GM18858 (cell line): ENCODE results near the gene TCP11L2.
"Not testable (repeated sequence)": the region's sequence is repeated elsewhere in the genome, so short reads cannot be mapped to it uniquely, and the experiment has no call there.

Source experiments
- ATAC-seq: cut with Tn5 transposase; IDR thresholded peaks from one replicate; pipeline ENCODE4 v1.9.1; 2021; ENCODE audit not compliant: unreplicated experiment

TCP11L2 gene

DNA sequence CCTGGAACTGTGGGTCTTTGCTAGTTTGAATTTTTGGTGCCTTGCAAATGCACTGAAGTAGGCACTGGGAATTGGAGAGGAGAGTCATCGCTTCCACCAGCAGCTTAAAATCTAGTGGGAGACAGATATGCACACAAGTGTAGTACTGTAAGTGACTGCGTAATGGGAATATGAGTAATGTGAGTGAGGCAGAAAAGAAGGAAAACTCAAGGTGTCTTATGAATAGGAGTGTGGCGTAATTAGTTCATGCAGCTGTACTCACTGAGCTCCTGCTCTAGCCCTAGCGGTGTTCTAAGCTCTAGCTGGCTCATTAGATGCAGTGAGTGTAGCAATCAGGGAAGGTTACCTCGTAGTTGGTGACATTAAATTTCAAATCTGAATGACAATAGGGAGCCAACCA is 2.8 kb downstream of the TCP11L2 start:
- ATAC-seq = no peak

DNA sequence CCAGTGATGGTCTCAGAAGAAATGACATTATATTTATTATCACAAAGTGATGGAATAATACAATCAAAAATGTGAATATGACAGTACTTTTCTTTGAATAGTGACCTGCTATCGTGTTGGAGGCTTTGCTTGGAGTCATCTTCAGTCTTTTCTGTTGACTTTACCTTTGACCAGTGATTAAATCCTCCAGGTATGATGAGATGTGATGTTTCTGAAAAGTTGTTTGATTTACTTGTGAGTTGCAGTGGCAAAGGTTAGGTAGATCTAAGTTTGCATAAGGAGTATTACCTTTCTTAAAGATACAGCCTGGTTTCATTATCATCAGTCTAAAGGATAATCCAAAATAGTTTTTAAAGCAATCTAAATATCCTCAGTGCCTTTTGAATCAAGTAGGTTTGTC is 4.6 kb downstream of the TCP11L2 start:
- ATAC-seq = no peak

DNA sequence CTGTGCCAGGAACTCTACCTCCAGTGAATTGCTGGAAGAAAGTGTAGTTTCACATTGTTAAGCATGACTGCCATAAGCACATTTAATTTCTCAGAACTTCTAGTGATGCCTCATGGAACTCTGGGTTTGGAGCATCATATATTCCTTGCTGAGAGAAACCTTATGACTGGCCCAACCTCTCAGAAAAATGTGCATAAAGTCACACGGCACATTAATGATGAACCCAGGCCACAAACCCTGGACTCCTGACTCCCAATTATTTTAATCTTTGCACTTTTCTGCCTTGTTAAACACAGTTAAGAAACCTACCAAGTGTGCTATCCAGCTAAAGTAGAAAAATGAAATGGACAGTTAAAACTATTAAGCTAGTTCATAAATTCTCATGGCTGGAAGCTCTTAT is 5.6 kb downstream of the TCP11L2 start:
- ATAC-seq = no peak

DNA sequence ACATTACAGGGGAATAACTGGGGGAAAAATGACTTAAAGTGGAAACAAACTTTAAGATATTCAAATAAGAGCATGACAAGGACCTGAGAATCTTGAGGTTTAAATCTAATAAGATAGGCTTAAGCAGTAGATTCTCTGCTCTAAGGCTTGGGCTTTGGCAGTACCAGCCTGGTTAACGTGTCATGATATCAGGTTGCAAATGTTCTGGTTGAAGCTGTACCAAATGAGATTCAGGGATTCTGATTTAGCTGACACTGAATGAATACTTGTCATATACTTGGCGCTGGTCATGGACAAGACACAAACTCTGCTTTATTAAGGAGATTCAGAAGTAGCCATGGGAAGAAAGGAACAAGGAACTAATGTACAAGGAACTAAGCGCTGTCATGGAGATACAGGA is 6.1 kb downstream of the TCP11L2 start:
- ATAC-seq = no peak

DNA sequence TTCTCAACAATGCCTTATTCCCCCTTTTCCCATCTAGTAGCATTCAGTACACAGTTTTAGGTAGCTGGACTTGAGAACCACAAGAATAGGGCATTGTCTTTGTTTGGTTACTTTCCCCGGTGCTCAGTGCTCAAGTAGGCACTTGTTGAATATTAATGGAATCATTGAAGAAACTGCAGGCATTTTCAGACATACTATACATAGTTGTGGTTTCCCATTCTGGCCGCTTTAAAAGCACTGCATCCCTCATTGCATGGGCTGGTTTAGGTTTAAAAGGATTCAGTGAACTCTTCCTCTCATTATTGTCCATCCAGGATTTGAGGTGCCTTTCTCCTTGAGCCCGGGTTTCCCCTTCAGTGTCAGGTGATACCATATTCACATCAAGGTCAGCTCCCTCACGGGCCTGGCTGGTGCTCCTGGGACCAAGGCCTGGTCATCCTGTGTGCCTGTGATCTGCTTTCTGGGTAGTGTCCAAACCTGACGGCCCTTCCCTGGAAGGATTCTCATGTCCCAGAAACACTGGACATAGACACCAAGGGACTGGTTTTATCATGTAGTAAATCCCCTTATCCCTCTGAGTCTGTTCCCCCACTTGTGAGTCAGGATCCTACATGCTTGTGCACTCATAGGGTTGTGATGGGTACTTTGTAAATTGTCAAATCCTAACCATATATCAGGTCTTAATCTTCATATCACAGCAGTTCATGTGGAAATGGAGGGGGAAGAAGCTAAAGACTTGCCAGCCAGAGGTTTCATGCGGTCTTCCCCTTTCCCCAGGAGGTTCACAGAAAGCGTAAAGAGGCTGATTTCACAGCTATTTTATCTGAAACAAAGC is 7.4 kb downstream of the TCP11L2 start:
- no peak for ATAC-seq

DNA sequence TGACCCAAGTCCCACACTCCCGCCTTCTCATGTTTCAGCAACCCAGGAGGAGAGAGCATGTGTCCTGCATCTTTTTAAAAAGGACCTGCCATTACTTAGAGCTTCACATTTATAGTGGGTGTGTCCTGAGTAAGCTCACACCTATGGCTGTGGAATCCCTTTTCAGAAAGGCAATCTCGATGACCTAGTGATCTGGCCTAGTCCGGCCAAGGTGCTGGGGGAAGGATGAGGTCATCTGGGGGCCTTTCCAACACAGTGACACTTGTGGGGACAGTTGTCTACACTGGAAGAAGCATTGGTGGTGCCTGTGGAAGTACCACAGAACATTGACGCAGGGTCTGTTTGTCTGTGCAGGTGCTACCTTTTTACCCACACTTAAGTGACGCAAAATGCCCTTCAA is 8.2 kb downstream of the TCP11L2 start:
- ATAC-seq = no peak

DNA sequence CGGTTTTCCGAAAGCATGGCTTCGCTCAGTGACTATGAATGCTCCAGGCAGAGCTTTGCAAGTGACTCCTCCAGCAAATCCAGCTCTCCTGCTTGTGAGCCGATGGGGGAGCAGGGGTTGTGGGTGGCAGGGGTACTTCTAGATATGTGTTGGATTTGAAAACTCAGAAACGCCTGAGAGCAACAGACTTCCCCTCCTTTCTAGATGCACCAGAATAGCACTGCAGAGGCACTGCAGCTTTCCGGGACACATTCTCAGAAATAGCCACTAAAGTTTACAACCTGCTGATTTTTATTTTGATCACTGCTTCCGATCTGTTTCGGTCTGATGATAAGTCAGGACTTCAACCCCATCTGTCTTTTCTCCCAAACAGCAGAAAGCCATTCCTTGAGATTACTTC is 8.6 kb downstream of the TCP11L2 start:
- no peak for ATAC-seq

DNA sequence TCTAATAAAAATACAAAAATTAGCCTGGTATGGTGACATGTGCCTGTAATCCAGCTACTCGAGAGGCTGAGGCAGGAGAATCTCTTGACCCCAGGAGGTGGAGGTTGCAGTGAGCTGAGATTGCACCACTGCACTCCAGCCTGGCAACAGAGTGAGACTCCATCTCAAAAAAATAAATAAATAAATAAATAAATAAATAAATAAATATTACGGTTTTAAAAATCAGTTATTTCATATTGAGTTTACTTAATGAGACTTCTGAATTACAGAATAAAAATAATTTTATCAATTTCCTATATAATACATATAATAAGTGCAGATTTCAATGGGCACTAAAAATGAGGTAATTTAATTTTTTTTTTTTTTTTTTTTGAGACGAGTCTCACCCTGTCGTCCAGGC is 10.9 kb downstream of the TCP11L2 start:
- not testable (repeated sequence) for ATAC-seq

DNA sequence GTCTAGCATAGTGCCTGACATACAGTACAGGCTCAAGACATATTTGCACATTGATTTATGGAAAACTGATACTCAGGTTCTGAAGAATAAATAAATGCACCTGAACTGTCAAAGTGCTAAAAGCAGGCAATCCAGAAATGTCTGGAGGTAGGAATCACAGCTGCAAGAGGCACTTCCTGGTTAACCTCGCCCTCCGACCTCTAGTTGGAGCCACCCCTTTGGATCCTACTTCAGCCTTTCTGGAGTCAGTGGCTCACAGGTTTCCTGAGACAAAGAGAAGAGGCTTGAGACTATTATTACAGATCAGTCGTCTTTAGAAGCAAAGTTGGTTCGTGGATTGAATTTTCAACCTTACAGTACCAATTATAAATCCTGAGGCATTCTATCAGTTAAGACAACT is 13.0 kb downstream of the TCP11L2 start:
- ATAC-seq = no peak

DNA sequence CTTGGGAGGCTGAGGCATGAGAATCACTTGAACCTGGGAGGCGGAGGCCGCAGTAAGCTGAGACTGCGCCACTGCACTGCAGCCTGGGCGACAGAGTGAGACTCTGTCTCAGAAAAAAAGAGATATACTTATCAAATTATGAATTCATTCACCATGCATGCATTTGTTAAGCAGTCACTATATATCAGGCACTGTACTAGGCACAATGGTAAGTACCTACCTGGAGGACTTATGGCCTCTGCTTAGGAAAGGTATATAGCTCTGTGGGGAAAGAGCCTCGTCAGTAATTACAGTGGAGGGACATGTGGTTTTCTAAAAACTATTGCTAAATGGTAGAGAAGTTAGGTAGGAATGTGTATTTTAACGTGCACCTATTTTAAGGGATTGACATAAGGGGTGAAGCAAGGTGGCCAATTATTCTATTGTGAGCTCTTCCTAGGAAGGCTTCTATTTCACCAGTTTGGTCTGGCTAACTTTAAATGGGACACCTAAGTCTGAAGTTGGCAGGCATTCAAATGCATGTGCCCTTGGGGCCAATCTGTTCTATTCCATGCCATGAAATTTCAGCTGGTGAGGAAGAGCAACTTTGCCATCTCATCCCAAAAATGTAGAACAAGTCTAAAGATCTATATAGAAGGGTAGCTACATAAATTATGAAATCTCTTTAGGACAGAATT is 15.0 kb downstream of the TCP11L2 start:
- no peak for ATAC-seq

DNA sequence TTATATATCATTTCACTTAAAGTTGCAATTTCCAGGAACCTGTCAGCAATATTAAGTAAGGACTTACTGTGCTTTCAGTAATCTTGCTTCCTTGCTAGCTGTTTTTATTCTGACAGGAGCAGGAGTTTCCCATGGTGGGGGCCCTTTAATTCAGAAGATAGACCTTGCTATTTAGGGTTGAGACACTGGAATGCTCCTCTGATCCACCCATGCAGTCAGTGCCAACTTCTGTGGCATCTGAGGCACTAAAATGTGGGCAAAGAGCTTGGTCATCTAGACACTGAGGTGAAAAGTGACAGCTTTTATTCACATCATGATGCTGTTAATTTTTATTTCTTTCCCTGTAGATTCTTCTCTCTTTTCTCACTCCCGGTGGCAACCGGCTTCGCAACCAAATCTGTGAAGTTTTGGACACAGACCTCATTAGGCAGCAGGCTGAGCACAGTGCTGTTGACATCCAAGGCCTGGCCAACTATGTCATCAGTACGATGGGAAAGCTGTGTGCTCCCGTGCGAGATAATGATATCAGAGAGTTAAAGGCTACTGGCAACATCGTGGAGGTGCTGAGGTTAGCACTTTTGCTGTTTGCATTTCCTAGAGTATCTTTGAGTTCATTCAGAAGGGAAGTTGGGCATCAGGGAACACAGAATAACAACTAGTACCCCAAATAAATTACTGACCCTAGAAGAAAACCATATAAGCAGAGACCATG is 18.8 kb downstream of the TCP11L2 start:
- no peak for ATAC-seq

DNA sequence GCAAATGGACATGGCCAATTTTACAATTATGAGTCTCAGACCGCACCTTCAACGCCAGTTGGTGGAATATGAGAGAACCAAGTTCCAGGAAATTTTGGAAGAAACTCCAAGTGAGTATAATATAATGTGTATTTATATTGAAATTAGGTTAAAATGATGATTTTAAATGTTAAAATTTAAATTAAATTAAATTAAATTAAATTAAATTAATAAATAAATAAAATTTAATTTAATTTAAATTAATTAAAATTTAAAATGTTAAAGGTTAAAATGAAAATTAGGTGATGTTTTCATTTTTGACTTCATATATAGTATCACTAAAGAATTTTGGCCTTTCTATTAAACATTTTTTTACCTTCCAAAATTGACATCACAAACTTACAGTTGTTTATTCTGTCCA is 21.0 kb downstream of the TCP11L2 start:
- no peak for ATAC-seq

DNA sequence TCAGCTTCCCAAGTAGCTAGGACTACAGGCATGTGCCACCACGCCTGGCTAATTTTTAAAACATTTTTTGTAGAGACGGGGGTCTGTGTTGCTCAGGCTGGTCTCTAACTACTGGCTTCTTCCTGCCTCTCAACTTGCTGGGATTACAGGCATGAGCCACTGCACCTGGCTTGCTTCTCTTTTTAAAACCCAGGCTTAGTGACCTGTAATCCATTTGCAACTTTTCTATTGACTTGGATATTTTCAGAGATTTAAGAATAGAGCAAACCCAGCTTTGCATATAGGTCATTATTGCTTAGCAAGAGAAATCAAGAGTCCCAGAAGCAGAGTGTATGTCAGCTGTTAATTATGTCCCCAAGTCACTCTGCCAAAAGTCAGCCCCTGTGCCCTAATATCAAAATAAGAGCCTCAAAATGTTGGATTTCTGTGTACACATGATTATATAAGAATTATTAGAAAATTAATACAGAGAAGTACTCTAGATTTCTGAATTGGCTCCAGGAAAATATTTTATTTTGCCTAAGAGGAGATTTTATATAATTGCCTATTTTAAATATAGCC is 24.9 kb downstream of the TCP11L2 start:
- no peak for ATAC-seq

DNA sequence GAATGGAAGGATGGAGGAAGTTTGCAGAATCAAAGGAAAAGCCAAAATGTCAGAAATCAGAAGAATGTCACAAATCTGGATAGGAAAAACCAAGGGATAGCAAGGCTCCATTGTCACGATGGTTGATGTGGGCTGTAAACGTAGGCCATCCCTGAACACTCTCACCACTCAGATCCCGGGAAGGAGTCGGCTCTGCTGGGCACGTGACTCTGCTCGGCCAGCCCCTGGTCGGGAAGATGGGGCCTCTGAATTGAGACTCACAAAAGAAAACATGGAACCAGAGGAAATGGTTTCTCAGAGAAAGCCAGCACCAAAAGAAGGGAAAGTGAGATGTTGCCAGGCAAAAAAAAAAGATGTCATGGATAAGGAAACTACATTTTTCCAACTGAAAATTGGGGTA is 26.2 kb downstream of the TCP11L2 start:
- no peak for ATAC-seq

DNA sequence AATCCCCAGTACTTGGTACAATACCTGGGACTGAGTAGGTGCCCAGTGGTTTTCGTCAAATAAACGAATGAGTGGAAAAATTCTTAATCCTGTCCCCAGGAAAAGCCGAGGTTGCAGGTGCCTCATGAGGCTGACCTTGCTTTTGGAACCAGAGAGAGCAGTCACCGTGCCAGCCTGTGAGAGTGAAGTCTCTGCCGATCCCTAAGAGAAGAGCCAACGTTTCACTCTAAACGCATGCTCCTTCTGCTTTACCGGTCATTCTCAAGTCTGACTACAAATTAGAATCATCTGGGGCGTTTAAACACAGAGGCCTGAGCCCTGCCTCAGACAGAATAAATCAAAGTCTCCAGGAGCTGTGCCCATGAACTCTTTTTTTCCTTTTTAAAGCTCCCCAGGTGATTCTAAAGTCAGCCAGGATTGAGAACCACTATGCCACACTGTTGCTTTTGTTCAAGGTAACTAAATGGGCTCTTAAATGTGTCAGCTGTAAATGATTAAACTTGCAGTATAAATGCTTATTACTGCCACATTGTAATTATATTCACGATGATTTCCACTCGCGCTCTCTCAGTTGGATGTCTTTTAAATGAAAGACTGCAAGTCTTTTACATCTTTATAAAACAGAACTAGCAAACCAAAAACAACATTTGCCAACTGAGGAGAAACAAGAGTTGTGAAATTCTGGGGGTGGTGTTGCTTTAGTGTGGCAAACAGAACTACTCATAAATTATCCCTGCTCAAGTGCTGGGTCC is 26.9 kb downstream of the TCP11L2 start:
- no peak for ATAC-seq

DNA sequence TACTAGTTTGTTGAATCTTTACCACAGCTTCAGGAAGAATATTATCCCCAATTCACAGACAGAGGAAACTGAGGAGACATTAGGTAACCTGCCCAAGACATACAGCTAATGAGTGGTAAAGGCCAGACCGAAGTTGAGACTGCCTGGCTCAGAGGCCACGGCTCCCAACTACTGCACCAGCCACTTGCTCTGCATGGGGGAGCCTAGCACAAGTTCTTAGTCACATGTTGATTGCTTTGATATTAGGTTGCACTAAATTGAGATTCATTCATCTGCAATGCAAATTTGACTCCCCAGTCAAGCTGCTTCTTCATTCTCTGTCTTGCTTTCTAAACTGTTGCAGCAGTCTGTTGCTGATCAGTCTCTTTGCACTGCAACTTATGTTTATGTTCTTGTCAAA is 29.1 kb downstream of the TCP11L2 start:
- no peak for ATAC-seq

DNA sequence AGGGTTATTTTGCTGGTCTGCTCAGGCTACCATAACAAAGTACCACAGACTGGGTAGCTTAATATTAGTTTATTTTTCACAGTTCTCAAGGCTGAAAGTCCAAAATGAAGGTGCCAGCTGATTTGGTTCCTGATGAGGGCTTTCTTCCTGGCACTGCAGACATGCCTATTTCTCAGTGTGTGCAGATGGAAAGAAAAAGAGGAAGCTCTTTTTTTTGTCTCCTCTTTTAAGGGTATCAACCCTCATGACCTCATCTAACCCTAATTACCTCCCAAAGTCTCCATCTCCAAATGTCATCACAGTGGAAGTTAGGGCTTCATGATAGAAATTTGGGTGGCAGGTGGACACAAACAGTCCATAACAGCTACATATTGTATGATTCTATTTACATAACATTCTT is 30.0 kb downstream of the TCP11L2 start:
- ATAC-seq = no peak

DNA sequence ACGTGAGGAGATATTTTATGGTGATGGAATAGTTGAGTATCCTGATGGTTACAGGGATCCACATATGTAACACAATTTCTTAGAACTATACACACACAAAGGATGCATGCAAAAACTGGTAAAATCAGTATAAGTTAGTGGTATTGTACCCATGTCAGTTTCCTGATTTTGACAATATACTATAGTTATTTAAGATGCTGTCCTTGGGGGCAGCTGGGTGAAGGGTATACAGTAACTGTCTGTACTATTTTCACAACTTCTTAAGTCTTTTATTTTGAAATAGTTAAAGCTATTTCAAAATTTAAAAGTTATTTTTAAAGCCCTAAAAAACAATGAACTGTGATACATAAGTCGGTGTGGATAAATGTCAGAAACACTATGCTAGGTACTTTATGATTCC is 30.5 kb downstream of the TCP11L2 start:
- no peak for ATAC-seq

DNA sequence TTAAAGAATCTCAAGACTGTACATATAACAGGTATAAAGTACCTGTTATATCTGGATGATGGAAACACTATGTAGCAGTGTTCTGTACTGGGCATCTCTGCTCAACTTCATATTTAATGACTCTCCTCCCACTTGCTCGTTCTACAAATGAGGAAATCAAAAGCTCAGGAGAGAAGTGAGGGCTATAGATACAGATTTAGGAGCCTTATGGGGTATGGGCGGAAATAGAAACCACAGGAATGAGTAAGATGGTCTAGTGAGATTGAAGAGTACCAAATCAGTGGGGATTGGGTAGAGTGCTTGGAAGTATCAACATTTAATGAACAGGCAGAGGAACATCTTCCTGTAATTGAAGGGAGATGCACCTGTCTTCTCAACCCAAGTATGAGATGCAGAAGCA is 31.2 kb downstream of the TCP11L2 start:
- no peak for ATAC-seq

DNA sequence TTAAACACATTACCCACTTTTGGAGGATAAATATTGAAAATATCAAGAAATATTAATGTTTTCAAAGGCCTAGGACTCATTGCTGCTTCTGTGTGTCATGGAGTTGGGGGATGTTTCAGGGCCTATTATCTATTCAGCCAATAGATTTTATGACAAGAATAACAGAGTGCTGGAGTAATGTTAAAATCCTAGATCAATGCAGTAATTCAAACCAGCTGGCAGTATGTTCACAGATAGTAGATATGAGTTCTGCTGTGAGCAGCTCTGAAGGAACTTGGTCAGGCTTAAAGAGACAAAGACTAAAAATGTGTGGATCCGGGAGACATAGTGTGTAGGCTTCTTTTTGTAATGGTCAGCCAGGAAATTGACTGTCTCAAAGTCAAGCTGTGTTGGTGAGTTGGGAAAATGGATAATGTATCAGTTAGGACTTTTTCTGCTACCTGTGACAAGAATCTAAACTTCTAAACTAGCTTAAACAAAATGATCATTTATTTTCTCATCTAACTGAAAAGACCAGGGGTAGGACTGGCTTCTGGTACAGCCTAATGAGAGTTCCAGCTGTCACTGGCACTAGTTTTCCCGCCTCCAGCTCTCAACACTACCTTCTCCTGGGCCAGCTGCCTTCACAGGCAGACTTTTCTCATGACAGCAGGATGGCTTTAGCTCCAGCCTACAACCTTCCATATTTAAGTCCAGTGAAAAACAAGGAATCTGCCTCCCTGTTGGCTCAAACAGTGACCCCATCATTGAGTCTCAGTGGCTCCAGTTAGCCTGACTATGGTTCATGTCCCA is 38.7 kb downstream of the TCP11L2 start:
- ATAC-seq = no peak
